GM12878 (cell line): ENCODE results near the gene SPA17. TPM values are rescaled to one million over a fixed set of nuclear protein-coding genes. Genes with fewer than 3 reads are reported as not detected.

Experiments
- SIX5 ChIP-seq: IDR thresholded peaks from 2 replicates; pipeline ENCODE4 v1.6.1; 2011; ENCODE audit warnings: mild to moderate bottlenecking, low read depth, low read length, moderate library complexity; ENCODE audit not compliant: severe bottlenecking
- ZZZ3 ChIP-seq: IDR thresholded peaks from 2 replicates; pipeline ENCODE4 v1.6.1; 2011; ENCODE audit warnings: low read depth; ENCODE audit not compliant: control insufficient read depth, insufficient read length
- polyA plus RNA-seq, 11 experiments: library from polyadenylated mRNA; depleted of rRNA in 4 of 11; unstranded in 6 of 11; stranded (reverse) in 5 of 11; fragments of >200 nt; fragmentation: Nextera tagmentation in 4 of 11; fragmentation: Illumina TruSeq in 1 of 11; extraction: Ambion mirVana in 4 of 11; extraction: Trizol in 1 of 11; gene quantifications; 1 replicate in 1 of 11; 2 replicates in 10 of 11; pipeline versions ENCODE4 v1.2.1 to v1.2.3, GENCODE V29; 2011 to 2016; ENCODE audit warnings: inconsistent platforms in 2 of 11, missing spikeins in 2 of 11, low read depth in 1 of 11
- total RNA-seq, 4 experiments: library from RNA; depleted of rRNA in 3 of 4; stranded (reverse); fragments of >200 nt in 3 of 4; fragmentation: Illumina TruSeq in 1 of 4; extraction: Trizol in 1 of 4; gene quantifications; 2 replicates each; pipeline versions ENCODE4 v1.2.1 to v1.2.3, GENCODE V29; 2013 to 2021
- TF ChIP-seq, protein P1 (sequence below): IDR thresholded peaks from 2 replicates; pipeline ENCODE4 v1.6.1; 2012; ENCODE audit warnings: improper control_type of control experiment, low read depth, low read length; ENCODE audit not compliant: insufficient replicate concordance
- TF ChIP-seq, protein P2 (sequence below): fragments of 450-650 bp; IDR thresholded peaks from 2 replicates; pipeline ENCODE4 v1.6.1; 2017; ENCODE audit warnings: mild to moderate bottlenecking, moderate library complexity

SPA17 gene
- total and polyA plus RNA-seq, 10 of the 15 experiments (the other 5 are each of a cell fraction or from before 2014, with no cell fraction given): 2.9 to 13.2 (median 8.5) TPM

DNA sequence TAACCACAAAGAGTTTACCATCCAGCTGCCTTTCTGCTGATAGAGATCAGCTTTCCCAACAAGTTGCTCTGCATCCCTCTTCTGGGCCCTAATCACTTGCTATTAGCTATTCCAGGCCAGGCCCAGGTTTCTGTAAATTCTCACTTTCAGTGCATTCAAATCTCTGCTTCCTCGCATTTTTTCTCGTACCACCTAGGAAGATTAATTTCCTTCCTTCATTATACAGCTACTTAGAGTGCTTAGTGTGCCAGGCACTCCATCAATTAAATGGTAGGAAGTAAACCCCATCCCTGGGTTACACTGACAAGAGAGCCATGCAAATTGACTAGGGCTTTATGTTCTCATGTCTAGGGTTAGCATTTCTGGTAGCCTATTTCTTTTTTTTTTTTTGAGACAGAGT lies 9.8 kb upstream of the SPA17 start (continued):
- TF ChIP-seq, protein P1, sequence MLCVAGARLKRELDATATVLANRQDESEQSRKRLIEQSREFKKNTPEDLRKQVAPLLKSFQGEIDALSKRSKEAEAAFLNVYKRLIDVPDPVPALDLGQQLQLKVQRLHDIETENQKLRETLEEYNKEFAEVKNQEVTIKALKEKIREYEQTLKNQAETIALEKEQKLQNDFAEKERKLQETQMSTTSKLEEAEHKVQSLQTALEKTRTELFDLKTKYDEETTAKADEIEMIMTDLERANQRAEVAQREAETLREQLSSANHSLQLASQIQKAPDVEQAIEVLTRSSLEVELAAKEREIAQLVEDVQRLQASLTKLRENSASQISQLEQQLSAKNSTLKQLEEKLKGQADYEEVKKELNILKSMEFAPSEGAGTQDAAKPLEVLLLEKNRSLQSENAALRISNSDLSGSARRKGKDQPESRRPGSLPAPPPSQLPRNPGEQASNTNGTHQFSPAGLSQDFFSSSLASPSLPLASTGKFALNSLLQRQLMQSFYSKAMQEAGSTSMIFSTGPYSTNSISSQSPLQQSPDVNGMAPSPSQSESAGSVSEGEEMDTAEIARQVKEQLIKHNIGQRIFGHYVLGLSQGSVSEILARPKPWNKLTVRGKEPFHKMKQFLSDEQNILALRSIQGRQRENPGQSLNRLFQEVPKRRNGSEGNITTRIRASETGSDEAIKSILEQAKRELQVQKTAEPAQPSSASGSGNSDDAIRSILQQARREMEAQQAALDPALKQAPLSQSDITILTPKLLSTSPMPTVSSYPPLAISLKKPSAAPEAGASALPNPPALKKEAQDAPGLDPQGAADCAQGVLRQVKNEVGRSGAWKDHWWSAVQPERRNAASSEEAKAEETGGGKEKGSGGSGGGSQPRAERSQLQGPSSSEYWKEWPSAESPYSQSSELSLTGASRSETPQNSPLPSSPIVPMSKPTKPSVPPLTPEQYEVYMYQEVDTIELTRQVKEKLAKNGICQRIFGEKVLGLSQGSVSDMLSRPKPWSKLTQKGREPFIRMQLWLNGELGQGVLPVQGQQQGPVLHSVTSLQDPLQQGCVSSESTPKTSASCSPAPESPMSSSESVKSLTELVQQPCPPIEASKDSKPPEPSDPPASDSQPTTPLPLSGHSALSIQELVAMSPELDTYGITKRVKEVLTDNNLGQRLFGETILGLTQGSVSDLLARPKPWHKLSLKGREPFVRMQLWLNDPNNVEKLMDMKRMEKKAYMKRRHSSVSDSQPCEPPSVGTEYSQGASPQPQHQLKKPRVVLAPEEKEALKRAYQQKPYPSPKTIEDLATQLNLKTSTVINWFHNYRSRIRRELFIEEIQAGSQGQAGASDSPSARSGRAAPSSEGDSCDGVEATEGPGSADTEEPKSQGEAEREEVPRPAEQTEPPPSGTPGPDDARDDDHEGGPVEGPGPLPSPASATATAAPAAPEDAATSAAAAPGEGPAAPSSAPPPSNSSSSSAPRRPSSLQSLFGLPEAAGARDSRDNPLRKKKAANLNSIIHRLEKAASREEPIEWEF: no peak
- no peak for TF ChIP-seq SIX5
- no peak for TF ChIP-seq ZZZ3
- TF ChIP-seq, protein P2, sequence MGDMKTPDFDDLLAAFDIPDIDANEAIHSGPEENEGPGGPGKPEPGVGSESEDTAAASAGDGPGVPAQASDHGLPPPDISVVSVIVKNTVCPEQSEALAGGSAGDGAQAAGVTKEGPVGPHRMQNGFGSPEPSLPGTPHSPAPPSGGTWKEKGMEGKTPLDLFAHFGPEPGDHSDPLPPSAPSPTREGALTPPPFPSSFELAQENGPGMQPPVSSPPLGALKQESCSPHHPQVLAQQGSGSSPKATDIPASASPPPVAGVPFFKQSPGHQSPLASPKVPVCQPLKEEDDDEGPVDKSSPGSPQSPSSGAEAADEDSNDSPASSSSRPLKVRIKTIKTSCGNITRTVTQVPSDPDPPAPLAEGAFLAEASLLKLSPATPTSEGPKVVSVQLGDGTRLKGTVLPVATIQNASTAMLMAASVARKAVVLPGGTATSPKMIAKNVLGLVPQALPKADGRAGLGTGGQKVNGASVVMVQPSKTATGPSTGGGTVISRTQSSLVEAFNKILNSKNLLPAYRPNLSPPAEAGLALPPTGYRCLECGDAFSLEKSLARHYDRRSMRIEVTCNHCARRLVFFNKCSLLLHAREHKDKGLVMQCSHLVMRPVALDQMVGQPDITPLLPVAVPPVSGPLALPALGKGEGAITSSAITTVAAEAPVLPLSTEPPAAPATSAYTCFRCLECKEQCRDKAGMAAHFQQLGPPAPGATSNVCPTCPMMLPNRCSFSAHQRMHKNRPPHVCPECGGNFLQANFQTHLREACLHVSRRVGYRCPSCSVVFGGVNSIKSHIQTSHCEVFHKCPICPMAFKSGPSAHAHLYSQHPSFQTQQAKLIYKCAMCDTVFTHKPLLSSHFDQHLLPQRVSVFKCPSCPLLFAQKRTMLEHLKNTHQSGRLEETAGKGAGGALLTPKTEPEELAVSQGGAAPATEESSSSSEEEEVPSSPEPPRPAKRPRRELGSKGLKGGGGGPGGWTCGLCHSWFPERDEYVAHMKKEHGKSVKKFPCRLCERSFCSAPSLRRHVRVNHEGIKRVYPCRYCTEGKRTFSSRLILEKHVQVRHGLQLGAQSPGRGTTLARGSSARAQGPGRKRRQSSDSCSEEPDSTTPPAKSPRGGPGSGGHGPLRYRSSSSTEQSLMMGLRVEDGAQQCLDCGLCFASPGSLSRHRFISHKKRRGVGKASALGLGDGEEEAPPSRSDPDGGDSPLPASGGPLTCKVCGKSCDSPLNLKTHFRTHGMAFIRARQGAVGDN: no peak
